A673 (cell line): Measurements from ENCODE around the gene NCKAP5.

Experiments
- EZH2 ChIP-seq: fragments of 200-600 bp; sonication (generic); IDR thresholded peaks from 2 replicates; pipeline ENCODE4 v1.6.1; 2017; ENCODE audit warnings: borderline replicate concordance, low read depth, mild to moderate bottlenecking, mixed read lengths, antibody characterized with exemption, low read length; ENCODE audit not compliant: poor library complexity, severe bottlenecking
- TF ChIP-seq, protein P1 (sequence below): fragments of 300-800, 200-600 bp; sonication (generic); conservative IDR thresholded peaks from 2 replicates; pipeline ENCODE4 v1.5.1; 2017; ENCODE audit warnings: low read depth, mild to moderate bottlenecking, antibody characterized with exemption, low read length, moderate library complexity, mixed read lengths

DNA sequence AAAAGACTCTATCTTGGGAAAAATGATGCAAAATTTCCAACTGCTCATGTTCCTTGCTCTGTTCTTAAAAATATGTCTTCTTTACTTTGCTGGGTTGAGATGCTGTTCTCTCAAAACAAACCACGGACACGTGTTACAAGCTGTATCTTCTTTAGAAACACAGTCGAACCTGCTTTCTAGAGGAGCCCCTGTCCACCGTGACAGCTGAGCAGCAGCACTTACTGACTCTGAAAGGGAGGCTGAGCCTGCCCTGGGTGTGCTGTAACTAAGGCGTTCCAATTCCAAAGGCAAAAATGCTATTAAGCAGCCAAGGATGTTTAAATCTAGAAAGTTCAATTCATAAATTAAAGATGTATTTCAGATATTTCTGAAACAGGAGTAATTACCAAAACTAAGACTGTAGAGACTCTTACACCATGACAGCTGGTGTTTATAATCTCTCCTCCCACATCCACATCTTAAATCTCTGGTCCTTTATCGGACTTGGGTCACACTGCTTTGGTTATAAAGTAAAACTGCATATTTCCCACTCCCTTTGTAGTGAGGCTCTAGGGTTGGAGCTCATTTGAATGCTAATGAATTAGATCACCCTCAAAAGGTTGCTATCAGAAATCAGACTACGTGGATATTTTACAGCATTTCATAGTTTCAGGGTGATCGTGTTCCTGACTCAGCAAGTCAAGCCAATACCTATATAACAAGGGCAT is 617.1 kb downstream of the NCKAP5 start:
- TF ChIP-seq, protein P1, sequence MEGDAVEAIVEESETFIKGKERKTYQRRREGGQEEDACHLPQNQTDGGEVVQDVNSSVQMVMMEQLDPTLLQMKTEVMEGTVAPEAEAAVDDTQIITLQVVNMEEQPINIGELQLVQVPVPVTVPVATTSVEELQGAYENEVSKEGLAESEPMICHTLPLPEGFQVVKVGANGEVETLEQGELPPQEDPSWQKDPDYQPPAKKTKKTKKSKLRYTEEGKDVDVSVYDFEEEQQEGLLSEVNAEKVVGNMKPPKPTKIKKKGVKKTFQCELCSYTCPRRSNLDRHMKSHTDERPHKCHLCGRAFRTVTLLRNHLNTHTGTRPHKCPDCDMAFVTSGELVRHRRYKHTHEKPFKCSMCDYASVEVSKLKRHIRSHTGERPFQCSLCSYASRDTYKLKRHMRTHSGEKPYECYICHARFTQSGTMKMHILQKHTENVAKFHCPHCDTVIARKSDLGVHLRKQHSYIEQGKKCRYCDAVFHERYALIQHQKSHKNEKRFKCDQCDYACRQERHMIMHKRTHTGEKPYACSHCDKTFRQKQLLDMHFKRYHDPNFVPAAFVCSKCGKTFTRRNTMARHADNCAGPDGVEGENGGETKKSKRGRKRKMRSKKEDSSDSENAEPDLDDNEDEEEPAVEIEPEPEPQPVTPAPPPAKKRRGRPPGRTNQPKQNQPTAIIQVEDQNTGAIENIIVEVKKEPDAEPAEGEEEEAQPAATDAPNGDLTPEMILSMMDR, result no peak
- no peak for TF ChIP-seq EZH2
